HG03196 (cell line): Measurements from ENCODE around the gene RBM7.

Experiments
- ATAC-seq: cut with Tn5 transposase; IDR thresholded peaks from one replicate; pipeline ENCODE4 v1.9.1; 2021; ENCODE audit not compliant: unreplicated experiment

Gene RBM7

DNA sequence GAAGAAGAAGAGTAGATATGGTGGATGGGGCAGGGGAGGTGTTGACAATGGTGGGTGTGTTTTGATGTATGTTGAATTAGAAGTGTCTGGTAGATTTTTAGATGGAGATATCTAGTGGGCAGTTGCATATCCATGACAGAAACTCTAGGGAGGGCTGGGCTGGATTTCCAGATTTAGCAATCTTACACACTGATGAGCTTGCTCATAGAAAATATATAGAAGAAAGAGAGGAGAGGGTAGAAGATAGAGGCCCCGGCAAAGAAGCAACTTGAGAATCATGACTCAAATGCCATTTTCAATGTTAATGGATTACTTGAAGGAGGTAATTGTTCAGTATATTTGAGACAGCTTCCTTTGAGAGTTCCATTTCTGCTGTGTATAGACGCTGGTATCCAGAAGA is 47.0 kb downstream of the RBM7 start:
- no peak for ATAC-seq

GRCh38 chr11:114447892-114448291 is 47.4 kb downstream of the RBM7 start:
- no peak for ATAC-seq

DNA sequence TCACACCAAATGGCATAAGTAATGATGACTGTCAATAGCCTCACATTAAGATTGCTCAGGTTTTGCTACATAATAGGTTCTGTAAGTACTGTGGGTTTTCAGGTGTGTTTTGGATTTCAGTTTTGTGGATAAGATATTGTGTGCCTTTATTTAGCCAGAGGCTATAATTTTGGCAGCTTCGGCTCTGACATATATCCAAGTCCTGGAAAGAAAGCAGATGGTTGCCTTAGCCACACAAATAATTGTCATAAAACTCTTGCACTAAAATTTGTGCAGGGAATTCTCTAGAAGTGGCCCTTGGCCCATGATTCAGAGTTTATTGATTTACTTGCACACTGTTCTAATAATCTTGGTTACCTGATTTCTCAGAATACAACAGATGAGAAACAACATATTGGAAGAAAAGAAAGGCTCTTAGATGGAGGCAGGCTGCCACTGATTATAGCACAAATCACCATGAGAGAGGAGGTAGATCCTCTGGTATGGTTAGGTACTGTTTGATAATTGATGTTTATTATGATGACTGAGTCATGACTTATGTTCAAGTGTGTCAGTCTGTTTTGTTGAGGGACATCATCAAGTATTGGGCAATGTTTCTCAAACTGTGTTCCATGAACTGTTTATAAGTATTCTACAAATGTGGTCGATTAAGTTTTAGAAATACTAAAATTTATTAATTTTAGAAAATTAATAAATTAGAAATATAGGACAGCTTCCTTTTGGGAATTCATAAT is 48.5 kb downstream of the RBM7 start:
- ATAC-seq, result no peak

DNA sequence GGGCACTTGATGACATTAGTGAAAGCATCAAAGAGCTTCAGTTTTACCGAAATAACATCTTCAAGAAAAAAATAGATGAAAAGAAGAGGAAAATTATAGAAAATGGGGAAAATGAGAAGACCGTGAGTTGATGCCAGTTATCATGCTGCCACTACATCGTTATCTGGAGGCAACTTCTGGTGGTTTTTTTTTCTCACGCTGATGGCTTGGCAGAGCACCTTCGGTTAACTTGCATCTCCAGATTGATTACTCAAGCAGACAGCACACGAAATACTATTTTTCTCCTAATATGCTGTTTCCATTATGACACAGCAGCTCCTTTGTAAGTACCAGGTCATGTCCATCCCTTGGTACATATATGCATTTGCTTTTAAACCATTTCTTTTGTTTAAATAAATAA is 49.4 kb downstream of the RBM7 start:
- ATAC-seq, result no peak

GRCh38 chr11:114452399-114452798 is 51.9 kb downstream of the RBM7 start:
- no peak for ATAC-seq
